NCI-H446 treated with DMSO at 0.1 percent for 48 hours (cell line): Measurements from ENCODE around the gene BET1.

Experiments
- DNase-seq: peaks from one replicate; lab custom pipeline; 2025; lab: John Stamatoyannopoulos, UW

Gene BET1

DNA sequence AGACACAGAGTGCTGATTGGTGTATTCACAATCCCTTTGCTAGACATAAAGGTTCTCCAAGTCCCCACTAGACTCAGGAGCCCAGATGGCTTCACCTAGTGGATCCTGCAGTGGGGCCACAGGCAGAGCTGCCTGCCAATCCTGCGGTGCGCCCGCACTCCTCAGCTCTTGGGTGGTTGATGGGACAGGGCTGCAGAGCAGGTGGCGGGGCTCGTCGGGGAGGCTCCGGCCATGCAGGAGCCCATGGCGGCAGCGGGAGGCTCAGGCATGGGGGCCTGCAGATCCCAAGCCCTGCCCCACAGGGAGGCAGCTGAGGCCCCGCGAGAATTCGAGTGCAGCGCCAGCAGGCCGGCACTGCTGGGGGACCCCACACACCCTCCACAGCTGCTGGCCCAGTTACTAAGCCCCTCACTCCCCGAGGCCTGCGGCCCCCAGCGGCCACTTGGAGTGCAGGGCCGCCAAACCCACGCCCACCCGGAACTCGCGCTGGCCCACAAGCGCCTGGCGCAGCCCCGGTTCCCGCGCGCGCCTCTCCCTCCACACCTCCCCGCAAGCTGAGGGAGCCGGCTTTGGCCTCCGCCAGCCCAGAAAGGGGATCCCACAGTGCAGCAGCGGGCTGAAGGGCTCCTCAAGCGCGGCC is 7.7 kb upstream of the BET1 start:
- no peak for DNase-seq

DNA sequence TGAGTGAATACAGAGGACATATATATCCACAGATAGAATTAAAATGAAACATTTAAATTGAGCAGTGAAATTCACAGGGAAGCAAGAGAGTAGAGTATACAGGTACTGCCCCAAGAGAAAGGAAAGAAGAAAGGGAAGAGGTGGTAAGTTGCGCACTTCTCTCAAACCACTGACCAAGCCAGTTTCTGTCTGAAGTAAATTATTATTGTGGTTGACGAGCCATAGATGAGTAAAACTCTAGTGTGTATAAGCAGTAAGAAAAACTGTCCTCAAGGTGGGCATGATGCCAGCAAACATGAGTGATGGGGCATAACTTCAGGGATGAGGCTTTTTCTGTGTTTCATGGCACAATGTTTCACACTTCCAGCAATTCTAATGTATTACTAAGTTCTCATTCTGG is 4.4 kb upstream of the BET1 start:
- no peak for DNase-seq

DNA sequence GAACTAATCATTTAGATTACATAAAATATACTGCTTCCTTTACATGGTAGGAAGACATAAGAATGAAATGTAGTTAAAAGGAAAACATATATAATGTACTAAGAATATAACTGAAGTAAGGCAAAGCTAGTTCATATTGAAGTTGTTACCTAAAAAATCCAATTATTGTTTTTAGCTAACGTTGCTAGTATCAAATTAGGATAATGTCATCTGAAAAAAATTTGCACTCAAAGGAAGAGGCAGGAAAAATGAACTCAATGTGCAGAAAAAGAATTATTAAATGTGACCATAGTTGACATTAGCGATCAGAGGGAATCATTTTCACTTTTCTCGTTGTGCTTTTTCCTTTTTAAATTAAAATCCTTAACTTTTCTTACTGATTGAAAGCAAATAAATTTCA is 1.6 kb upstream of the BET1 start:
- no peak for DNase-seq

DNA sequence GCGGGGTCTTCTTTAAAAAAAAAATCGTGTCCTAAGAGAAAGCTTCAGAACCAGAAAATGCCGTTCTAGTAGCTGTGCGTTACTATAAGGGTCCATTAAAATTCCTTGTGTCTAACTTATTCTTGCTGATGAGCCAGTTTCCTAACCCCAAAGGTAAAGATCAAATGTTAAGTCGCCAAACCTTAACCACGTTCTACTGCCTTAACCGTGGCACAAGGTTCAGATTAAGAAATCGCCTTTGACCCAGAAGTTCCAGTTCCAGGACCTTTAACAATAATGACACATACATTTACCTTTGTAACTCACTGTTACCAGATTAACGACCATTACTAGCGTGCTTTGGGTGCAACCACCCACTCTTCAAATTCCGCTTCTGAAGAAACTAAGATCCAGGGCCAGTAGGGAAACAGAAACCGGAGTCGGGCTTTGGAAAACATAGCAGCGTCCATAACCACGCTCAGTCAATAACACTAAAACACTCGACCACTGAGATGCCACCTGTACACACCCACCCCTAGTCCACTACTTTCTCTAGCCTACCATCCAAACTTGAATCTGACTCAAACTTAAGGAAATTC is 620 bp downstream of the BET1 start:
- DNase-seq, result no peak

DNA sequence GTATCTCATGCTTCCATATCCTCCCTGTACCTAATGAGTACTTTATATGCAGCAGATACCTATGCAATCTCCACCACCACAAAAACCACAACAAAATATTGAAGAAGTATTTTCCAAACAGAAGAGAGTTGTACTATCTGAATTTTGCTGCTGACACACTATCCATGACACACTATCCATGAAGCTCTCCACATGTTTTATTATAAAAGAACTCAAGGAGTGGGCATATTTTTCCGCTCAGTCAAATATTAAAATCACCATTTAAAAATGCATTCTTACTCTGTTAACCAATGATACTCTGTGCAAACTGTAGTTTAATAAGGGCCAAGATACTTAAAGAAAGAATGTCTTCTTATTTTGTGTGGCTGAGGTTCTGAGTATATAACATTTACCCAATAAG is 2.8 kb downstream of the BET1 start:
- DNase-seq, result no peak

DNA sequence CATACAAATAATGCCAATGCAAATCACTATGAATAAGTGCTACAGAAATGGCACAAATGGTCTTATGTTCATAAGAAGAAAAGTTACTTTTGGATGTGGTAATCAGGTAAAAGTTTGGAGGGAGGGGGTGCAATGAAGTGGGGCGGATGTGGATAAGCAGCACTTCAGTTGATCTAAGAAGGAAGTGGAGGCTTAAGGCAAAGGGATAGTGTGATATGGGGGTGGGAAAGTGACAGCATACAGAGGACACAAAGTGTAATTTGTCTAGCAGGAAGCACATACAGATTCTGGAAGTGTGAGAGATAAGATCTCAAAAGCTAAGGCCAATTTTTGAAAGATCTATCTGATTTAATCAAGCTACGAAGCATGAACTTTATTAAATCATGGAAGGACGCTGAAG is 6.3 kb downstream of the BET1 start:
- DNase-seq, result no peak

DNA sequence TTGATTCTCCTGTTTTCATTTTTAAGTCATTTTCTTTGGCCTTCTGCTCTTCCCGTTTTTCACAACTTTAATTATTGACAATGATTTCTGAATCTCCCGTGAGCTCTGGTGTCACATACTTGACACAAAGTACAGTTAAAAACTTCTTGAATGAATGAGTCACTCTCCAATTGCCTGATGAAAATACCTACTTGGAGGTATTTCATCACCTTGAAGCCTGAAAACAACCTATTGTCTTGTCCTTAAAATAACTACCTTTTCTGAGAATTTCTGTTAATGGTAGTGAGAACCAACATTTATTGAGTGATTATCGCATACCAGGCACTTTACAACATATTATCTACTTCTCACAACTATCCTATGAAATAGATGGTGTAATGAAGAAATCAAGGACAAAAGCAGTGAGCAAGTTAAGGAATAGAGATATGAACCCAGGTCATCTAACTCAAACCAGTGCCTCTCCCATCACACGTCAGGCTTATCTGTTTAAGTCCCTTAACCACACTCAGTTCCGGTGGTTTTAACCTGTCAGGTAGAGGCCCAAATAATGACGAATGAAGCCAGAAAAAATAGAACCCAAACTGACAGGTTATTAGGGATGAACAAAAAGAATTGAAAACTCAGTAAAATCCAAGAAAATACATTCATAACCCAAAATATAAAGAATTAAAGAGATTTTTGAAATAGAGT is 11.6 kb downstream of the BET1 start:
- no peak for DNase-seq

DNA sequence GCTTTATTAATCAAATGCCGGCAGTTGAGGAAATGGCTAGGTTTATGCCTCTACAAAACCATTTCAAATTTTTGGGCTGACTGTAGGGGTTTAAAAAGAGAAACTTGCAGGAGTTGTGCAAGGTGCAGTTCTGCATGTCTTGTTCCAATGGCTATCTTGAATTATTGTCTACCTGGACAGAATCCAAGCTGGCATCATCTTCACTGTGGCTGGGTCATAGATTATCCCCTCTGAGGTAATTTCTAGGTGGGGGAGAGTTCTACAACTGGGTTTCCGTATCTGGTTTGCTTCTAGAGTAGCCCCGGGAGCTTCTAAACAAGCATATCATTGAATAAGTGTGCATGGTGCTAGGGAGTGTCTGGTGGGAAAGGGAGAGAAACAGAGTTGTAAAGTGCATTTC is 16.9 kb downstream of the BET1 start:
- no peak for DNase-seq

DNA sequence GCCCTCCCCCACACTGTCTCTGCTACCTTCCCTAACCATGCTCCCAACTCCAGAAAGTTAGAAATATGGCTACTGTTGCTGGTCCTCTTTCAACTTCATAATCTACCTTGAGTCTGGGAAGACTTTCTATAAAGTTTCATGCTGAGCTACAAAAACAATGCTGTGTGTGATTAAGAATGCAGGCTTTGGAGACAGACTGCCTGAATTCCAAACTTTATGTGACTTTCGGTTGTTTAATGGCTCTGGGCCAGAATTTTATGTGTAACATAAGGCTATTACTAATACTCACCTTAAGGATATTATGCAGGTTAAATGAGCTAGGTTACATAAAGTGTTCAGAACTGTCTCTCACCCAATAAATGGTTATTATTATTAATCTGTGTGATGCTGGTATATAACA is 19.1 kb downstream of the BET1 start:
- no peak for DNase-seq

DNA sequence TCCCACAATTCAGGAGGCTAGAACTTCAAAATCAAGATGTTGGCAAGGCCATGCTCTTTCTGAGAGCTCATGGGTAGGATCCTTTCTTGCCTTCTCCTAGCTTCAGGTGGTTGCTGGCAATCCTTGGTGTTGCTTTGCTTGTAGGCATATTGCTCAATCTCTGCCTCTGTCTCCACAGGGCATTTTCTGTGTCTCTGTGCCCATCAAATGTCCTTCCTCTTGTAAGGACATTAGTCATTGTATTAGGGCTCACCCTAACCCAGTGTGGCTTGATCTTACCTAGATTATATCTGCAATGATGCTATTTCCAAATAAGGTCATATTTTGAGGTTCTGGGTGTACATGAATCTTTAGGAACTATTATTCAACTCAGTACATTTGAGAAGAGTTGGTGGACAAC is 20.1 kb downstream of the BET1 start:
- no peak for DNase-seq

DNA sequence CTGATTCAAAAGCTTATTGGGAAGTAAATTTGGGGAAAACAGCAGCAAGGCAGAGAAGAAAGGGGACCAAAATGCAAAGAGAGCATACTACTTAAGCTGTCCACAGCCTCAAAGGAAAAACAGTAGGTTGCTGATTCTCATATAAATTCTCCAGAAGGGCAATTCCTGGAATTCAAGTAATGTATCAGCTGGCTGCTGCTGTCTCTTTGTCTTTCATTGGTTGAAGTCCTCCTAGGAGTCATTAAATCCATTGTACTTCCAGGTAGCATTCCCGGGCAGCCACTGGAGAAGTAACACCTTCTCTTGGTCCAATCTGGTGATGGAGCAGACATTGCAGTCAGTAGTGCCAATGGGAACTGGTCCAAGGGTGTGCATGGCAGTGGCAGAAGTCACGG is 22.7 kb downstream of the BET1 start:
- no peak for DNase-seq

DNA sequence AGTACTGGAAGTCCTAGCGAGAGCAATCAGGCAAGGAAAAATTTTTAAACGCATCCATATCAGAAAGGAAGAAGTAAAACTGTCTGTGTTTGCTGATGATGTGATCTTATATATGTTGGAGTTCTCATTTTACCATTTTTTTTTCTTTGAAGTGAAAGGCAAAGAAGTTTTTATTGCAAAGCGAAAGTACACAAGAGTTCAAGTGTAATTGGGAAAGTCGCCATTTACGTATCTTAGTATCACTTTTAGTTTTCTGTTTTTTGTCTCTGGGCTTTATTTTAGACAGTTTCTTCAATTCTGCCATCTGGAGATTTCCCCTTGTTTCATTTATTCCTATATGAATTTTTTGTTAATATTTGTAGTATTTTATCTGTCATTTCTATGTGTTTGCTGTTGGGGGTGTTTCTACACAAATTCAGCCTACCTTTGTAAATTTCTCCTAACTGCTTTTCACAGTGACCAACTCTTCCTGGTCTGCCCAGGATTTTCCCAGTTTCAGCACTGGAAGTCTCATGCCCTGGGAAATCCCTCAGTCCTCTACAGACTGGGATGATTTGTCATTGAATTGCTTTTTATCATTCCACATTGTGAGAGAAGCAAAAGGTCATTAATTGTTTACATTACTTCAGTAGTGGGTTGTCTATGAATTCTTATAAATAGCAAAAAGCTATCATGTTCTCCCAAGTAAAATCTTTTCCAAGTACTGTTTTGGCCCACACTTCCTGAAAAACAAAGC is 23.2 kb downstream of the BET1 start:
- no peak for DNase-seq

DNA sequence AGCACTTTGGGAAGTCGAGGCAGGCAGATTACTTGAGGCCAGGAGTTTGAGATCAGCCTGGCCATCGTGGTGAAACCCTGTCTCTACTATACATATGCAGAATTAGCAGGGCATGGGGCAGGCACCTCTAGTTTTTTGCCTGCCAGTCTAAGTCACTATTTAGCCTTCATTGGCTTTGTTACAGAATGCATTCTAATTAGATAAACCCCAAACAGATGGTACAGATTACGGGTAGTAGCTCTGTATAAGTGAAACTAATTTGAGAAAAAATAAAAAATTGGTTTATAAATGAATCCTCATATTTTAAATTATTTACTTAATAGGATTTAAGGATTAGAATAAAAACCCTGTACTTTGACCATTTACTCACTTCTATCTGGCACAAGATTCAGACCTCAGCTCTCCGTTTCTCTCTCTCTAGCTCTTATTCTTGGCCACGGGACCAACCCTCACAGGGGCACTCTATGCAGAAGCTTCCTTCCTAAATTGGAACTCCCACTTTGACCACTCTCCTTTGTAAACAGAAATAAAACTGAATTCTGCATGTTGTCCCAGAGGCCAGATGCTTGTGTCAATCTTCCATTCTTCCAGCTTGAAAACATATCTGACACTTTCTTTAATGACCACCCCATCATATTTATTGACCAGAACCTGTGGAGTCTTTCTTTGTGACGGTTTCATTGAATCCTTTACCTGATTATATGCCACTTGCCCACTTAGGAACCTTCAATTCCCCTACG is 26.8 kb downstream of the BET1 start:
- DNase-seq, result no peak

DNA sequence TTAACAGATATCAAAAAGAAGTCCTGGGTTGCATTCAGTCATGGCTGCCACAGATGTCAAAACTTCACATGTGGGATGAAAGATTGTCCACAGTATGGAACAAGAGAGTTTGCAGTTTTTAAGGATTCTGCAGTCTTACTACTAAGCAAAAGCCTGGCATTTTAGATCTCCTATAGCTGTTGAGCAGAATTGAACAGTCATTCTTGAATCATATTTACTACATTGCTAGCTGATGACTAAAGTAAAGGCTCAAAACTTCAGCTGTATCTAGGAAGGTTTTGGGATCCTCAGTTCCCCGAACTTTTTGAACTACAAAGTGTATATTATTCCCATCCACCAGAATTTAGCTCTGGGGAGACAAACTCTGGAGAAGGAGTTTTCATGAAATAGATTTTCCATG is 31.0 kb downstream of the BET1 start:
- no peak for DNase-seq

DNA sequence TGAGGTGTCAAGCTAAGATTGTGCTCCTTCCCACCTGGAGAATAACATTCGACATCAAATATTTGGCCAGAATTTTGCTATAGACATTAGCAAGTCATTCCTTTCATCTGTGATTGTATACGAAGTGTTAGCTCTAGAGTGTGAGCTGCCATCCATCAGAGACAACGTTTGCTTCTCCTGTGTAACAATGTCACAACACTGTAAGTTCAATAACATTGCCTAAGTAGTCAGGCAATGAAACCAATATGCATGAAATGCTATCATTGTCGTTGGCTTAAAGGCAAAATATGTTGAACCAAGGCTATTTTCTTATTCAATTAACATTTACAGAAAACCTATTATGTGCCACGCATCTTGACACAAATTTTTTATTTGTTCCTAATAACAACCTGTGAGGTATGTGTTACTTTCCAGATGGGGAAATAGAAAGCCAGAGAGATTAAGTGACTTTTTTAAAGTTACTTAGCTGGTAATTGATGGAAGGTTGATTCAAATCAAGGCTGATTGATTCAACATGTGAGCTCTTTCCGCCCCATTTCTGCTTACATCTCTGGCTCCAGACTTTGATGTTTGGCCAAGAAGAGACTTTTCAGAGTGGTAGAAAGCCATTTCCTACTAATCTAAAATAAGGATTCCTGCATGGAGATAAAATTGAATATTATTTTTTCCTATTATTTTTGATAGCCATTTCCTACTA is 32.0 kb downstream of the BET1 start:
- DNase-seq, result no peak

DNA sequence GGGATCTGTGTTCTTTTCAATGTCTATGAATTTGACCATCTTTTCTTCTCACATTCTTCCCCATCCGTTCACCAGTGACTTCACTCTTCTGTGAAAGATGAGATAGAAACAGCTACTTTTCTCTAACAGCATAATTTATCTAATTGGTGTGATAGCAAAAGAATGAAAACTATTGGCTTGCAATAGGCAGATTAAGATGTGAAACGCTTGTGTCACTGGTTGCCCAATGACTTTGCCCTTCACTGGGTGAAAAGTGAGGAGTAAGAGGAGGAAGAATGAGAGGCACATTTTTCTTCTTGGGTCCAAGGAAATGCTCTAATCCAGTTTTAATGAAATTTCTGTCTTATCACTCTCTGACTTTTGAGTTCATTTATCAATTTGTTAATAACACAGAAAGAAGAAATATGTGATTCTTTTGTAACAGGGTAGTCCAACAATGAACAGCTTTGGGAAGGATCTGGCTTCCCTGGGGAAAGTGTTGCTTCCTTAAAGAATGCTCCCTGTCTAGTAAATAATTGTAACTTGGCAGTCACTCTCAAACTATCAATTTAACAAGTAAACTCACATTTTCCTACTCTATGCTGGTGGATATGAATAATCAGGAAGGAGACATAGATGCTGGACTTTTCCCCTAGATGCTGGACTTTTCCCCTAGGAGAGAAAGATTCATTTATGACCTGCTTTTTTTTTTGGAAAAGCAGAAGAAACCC is 35.1 kb downstream of the BET1 start:
- no peak for DNase-seq

DNA sequence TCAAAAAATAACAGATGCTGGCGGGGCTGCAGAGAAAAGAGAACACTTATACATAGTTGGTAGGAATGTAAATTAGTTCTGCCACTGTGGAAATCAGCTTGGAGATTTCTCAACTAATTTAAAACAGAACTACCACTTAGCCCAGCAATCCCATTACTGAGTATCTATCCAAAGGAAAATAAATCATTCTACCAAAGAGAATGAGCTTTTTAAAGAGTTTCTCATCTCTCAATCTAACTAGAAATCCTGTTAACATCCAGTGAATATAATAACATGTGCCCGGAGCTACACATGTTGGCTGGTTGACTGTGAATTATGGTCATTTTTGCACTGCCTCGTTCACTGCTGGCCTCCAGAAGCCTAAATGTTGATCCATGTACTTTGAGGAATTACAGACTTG is 39.3 kb downstream of the BET1 start:
- DNase-seq, result no peak

DNA sequence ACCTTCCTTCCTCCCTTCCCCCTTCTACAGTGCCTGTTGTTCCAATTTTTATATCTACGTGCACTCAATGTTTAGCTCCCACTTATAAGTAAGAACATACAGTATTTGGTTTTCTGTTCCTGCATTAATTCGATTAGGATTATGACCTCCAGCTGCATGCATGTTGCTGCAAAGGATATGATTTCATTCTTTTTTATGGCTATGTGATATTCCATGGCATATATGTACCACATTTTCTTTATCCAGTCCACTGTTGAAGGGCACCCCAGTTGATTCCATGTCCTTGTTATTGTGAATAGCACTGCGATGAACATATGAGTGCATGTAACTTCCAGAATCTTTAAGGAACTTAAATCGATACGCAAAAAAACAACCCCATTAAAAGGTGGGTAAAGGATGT is 39.9 kb downstream of the BET1 start:
- DNase-seq, result no peak

DNA sequence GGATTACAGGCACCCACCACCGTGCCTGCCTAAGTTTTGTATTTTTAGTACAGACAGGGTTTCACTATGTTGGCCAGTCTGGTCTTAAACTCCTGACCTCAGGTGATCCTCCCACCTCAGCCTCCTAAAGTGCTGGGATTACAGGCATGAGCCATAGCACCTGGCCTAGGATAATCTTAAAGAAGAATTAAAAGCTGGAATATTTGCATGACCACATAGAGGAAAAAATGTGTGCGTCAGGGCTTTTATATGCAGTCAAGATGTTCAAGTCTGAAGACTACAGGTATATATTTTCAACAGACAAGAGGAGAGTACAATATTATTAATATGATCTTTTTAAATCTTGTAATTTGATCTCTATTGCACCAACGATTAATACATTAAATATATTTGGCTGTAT is 43.2 kb downstream of the BET1 start:
- DNase-seq, result no peak

DNA sequence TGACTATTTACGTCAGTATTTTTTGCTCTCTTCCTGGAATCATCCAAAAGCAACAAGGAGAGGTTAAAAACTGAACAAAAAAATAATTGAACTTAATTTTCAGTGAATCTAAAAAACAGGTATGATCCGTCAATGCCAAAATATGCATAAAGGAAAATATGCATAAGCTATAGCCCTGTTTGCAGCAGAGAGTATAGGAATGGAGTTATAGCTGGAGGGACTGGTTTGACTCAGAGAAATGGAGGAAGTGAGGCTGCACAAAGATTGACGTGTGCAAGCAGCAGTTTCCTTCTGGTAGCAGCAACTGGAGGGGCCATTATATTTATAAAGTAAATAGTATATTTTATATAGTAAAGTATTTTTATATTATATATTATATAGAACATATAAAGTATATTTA is 45.5 kb downstream of the BET1 start:
- DNase-seq, result no peak

DNA sequence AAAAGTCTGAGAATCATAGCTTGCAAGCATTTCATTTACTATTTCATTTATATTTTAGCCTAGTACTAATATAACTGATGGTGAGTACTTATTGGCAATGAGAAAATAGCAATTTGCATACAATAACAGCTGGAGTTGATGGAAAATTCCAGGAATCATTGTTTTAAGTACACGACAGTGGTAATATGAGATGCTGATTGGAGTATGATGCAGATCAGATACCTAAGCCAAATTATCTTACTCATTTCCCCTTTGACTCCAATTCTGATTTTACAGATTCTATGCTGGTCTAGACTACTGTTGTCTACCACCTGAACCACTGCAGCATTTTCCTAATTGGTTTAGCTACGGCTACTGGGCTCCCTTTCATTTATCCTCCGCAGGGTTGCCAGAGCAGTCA is 45.9 kb downstream of the BET1 start:
- DNase-seq, result no peak
